GM12874 (cell line): Measurements from ENCODE around the gene ITGB4.

Experiments used
- TF ChIP-seq, protein P1 (sequence below): IDR thresholded peaks from 2 replicates; pipeline ENCODE4 v1.5.1; 2011; ENCODE audit warnings: low read depth, mild to moderate bottlenecking, control low read depth, low read length, moderate library complexity; ENCODE audit not compliant: insufficient read depth

The ITGB4 gene

GRCh38 chr17:75720656-75721462, at the start of gene ITGB4:
Gene ITGB4 (plus strand): TSS chr17:75721459. CDS start chr17:75724704, 3,245 bp downstream.
- TF ChIP-seq, protein P1, sequence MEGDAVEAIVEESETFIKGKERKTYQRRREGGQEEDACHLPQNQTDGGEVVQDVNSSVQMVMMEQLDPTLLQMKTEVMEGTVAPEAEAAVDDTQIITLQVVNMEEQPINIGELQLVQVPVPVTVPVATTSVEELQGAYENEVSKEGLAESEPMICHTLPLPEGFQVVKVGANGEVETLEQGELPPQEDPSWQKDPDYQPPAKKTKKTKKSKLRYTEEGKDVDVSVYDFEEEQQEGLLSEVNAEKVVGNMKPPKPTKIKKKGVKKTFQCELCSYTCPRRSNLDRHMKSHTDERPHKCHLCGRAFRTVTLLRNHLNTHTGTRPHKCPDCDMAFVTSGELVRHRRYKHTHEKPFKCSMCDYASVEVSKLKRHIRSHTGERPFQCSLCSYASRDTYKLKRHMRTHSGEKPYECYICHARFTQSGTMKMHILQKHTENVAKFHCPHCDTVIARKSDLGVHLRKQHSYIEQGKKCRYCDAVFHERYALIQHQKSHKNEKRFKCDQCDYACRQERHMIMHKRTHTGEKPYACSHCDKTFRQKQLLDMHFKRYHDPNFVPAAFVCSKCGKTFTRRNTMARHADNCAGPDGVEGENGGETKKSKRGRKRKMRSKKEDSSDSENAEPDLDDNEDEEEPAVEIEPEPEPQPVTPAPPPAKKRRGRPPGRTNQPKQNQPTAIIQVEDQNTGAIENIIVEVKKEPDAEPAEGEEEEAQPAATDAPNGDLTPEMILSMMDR = no peak

DNA sequence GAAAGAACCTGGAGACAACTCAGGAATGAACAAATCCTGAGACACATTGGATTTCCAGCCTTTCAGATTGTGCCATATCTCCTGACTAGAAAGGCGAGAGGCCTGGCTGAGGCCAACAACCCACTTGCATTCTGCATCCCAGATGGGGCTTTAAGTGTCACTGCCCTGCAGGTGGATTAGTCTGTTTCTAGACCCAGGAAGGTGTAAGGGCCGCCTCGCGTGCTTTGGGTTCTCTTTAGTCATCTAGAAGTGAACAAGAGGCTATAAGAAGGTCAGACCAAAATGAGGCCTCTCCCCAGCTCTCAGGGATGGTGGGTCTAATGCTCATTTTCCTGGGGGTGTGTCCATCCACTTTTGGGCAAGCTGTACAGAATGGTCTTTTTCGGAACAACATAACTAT, 49.2 kb upstream of the ITGB4 start:
- TF ChIP-seq, protein P1 = no peak

DNA sequence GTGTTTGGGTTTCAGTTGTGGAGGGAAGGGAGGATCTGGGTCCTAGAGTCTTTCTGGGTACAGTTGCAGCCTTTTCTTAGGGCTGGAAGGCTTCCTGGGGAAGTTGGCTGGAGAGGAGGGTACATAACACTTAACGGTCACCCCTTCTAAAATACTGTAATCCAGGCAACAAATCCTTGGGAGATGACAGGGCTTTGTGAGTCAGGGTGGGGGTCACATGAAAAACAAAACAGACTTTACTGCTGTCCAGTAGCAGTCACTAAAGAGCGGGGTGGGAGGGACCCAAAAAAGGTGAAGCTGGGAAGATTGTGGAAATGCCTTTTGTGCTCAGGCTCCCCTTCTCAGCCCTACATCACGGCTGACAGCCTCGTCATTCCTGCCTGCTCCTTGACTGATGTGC, 47.8 kb upstream of the ITGB4 start:
- TF ChIP-seq, protein P1 = no peak

- TF ChIP-seq, protein P1 = no peak
Measured at GRCh38 chr17:75676461-75676860, 44.8 kb upstream of the ITGB4 start.

DNA sequence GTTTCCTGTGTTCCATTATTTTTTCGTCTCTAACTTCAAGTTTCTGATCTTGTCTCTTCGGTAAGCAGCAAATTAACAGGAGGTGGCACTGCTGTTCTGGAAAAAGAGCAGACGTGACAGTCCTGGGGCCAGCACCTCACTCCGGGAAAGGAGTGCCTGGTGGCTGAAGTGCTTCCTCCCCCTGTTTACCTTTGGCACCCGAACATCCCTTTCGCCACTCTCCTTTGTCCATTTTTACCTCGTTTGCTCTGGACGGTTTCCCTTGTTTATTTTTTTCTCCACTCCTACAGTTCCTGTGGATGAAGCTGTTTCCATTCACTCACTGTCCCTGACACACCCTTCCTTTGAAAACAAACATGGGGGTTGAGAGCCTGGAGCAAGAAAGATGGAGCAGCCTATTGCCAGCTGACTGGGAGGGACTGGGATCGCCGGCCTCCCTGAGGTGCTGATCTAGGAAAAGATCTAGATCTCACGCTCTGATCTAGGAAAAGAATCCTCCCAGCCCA, 41.5 kb upstream of the ITGB4 start:
- TF ChIP-seq, protein P1 = no peak

GRCh38 chr17:75680431-75680830, 40.8 kb upstream of the ITGB4 start:
- TF ChIP-seq, protein P1 = no peak

DNA sequence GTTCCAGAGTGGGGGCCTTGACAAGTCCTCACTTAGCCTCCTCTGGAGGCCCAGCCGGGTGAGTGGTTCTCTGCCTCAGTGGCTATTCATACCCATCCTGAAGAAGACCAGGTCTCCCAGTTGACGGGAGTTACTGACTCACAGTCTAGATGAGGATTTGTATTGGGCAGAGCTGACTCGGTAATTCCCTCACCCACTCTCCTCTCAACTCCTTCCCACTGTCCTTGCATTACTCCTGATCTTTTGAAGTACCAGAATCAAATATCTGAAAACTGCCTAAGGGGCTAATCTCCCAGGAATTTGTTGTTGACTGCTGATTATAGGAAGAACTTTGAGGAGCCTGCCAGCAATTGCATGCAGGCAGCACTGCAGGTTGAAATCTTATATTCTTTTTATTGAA, 40.0 kb upstream of the ITGB4 start:
- TF ChIP-seq, protein P1 = no peak
